ENCODE data around the gene APOC1.

DNA sequence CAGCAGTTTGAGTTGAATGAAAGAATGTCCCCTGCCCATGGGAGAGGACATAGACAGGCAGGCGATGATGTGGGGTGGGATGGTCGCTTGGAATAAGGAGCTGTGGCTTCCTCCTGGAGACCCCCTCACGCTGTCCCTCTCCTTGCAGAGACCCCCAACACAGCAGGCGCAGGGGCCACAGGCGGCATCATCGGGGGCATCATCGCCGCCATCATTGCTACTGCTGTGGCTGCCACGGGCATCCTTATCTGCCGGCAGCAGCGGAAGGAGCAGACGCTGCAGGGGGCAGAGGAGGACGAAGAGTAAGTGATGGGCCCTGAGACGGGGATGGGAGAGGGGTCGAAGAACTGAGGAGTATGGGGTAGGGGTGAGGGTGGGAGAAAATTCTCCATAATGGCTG is 32.3 kb upstream of the APOC1 start:
- TF ChIP-seq POLR2A (IDR thresholded peaks at IDR 0.05) = no peak
- TF ChIP-seq, protein P1, sequence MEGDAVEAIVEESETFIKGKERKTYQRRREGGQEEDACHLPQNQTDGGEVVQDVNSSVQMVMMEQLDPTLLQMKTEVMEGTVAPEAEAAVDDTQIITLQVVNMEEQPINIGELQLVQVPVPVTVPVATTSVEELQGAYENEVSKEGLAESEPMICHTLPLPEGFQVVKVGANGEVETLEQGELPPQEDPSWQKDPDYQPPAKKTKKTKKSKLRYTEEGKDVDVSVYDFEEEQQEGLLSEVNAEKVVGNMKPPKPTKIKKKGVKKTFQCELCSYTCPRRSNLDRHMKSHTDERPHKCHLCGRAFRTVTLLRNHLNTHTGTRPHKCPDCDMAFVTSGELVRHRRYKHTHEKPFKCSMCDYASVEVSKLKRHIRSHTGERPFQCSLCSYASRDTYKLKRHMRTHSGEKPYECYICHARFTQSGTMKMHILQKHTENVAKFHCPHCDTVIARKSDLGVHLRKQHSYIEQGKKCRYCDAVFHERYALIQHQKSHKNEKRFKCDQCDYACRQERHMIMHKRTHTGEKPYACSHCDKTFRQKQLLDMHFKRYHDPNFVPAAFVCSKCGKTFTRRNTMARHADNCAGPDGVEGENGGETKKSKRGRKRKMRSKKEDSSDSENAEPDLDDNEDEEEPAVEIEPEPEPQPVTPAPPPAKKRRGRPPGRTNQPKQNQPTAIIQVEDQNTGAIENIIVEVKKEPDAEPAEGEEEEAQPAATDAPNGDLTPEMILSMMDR (IDR thresholded peaks at IDR 0.05) = no peak

Measured in body of pancreas (tissue), 4 donors.